ENCODE measurements around the gene GFOD2. TPM values are rescaled to one million over a fixed set of nuclear protein-coding genes. Genes with fewer than 3 reads are reported as not detected.
"Not testable (repeated sequence)": the region's sequence is repeated elsewhere in the genome, so short reads cannot be mapped to it uniquely, and the experiment has no call there.

Gene GFOD2, protein sequence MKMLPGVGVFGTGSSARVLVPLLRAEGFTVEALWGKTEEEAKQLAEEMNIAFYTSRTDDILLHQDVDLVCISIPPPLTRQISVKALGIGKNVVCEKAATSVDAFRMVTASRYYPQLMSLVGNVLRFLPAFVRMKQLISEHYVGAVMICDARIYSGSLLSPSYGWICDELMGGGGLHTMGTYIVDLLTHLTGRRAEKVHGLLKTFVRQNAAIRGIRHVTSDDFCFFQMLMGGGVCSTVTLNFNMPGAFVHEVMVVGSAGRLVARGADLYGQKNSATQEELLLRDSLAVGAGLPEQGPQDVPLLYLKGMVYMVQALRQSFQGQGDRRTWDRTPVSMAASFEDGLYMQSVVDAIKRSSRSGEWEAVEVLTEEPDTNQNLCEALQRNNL
- total RNA-seq: 10 to 100 TPM; 17.3 to 22.0 (median 20.2) TPM

DNA sequence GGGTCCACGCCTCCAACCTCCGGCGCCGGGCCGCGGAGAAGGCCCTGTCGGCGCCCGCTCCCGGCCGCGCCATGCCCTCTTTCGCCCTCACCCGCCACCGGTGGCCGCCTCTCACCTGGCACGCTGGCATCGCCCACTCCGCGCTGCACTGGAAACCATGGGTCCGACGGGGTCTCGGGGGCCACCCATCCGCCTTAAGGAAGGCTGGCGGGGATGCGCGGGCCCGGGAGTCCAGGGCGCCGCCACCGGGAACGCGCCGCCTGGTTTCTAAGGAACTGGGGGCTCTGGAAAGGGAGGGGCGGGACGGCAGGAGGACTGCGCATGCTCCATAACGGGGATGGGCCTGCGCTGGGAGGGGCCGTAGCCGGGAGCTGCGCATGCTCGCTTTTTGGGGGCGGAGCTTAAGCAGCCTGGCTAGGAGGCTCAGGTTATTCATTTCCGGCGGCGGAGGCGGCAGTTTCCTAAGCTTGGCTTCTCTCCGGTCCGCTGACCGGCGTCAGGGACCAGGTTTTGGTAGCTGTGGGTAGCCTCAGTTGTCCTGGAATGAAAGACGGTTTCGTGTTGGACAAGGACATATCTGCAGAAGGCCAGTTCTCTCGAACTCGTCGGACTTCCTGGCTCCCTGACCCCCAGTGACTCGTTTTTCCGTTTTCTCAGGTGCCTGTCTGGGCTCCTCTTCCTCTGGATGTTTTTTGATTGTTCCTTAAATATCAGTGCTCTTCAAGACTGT lies at the start of gene GFOD2:
Gene GFOD2, minus strand, starts transcription at position 269 of the 730 bp plus-strand sequence. CDS start 33,601 bp downstream, outside the sequence.
- DNase-seq (peak; percentile 99), ATAC-seq (peak; percentile 92 to 93)
- H3K4me3 Mint-ChIP-seq: peak within 1 kb of the TSS; percentile 97
- H3K9me3 Mint-ChIP-seq: no peaks in the 10 kb centered on the region
- peaks cover 29% of the 10 kb centered on the region for H3K4me1 Mint-ChIP-seq (ENCODE audit: low read depth)
- peaks cover 2% of the 10 kb centered on the region for H3K36me3 Mint-ChIP-seq (ENCODE audit: insufficient read depth)
- no peaks in the 10 kb centered on the region for H3K27me3 Mint-ChIP-seq (ENCODE audit: low read depth)

- DNase-seq (no peak), ATAC-seq (no peak)
- H3K36me3 Mint-ChIP-seq (ENCODE audit: insufficient read depth): peaks cover 15% of the 10 kb centered on the region
- H3K4me3 Mint-ChIP-seq: no peak overlapping the region
- no peaks in the 10 kb centered on the region for H3K9me3 Mint-ChIP-seq
- peaks cover 9% of the 10 kb centered on the region for H3K4me1 Mint-ChIP-seq (ENCODE audit: low read depth)
- no peaks in the 10 kb centered on the region for H3K27me3 Mint-ChIP-seq (ENCODE audit: low read depth)
These were observed 48.8 kb upstream of the GFOD2 start for GRCh38 chr16:67767953-67768352.

DNA sequence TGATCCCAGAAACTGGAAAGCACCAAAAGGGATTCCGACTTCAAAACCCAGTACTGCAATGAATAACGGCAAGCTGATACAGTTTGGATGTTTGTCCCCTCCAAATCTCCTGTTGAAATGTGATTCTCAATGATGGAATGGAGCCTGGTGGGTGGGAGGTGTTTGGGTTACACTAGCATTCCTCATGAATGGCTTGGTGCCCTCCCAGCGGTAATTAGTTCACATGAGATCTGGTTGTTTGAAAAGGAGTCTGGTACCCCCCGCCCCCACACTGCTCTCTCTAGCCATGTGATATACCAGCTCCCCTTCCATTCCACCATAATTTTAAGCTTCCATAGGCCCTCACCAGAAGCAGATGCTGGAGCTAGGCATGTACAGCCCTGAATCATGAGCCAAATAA lies 47.2 kb upstream of the GFOD2 start:
- no peak overlapping the region for H3K4me3 Mint-ChIP-seq
- no peaks in the 10 kb centered on the region for H3K9me3 Mint-ChIP-seq
- H3K4me1 Mint-ChIP-seq (ENCODE audit: low read depth): peaks cover 9% of the 10 kb centered on the region
- no peak for ATAC-seq
- no peak for DNase-seq
- H3K36me3 Mint-ChIP-seq (ENCODE audit: insufficient read depth): peaks cover 19% of the 10 kb centered on the region
- H3K27me3 Mint-ChIP-seq (ENCODE audit: low read depth): no peaks in the 10 kb centered on the region

DNA sequence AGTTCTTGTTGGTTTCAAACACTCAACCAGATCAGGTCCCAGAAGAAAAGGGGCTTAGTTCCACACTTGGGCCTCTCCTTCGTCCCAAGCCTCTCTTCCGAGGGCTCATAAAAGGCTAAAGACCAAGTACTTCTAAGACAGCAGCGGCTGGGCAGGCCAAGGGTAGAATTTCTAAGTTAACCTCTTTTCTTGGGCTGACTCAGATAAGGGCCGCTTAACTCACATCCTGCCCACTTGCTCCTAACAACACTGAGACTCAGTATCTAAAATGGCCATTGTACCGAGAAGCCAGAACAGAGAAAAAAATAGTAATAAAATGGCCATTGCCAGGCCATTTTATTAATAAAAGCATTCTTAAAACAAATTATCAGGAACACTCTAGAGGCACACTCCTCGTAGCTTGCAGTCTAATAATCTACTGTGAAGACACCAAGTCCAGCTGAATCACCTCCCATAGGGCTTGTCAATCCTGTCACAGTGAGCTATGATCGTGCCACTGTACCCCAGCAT lies 45.1 kb upstream of the GFOD2 start:
- Mint-ChIP-seq H3K4me3 (no peak overlapping the region), H3K4me1 (ENCODE audit: low read depth) (peaks cover 15% of the 10 kb centered on the region), H3K36me3 (ENCODE audit: insufficient read depth) (peaks cover 11% of the 10 kb centered on the region), H3K27me3 (ENCODE audit: low read depth) (no peaks in the 10 kb centered on the region), H3K9me3 (no peaks in the 10 kb centered on the region)
- DNase-seq: no peak
- no peak for ATAC-seq

- H3K36me3 Mint-ChIP-seq (ENCODE audit: insufficient read depth): peaks cover 13% of the 10 kb centered on the region
- H3K4me1 Mint-ChIP-seq (ENCODE audit: low read depth): peaks cover 15% of the 10 kb centered on the region
- no peaks in the 10 kb centered on the region for H3K9me3 Mint-ChIP-seq
- ATAC-seq: no peak
- no peak for DNase-seq
- no peaks in the 10 kb centered on the region for H3K27me3 Mint-ChIP-seq (ENCODE audit: low read depth)
- H3K4me3 Mint-ChIP-seq: no peak overlapping the region
These were observed 44.0 kb upstream of the GFOD2 start for GRCh38 chr16:67763066-67763465.

DNA sequence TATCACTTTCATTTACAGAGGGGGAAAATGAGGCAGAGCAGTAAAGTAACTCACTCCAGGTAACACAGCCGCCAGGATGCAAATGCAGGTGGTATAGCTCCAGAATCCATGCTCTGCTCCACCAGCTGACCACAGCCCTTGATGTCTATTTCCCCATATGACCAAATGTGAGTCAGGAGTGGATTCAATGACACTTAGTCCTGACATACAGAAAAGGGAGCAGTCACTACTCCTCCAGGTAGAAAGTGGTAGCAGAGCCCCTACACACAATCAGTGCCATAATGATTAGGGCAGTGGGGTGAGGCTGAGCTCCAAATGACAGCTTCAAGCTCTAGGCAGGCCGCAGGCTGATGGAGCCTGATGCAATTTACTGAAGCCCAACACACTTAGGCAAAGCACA lies 43.3 kb upstream of the GFOD2 start:
- Mint-ChIP-seq H3K4me3 (no peak overlapping the region), H3K27me3 (ENCODE audit: low read depth) (no peaks in the 10 kb centered on the region), H3K36me3 (ENCODE audit: insufficient read depth) (peaks cover 14% of the 10 kb centered on the region), H3K4me1 (ENCODE audit: low read depth) (peaks cover 15% of the 10 kb centered on the region), H3K9me3 (no peaks in the 10 kb centered on the region)
- no peak for ATAC-seq
- DNase-seq: no peak

- ATAC-seq: no peak
- DNase-seq: no peak
- Mint-ChIP-seq H3K36me3 (ENCODE audit: insufficient read depth) (peaks cover 16% of the 10 kb centered on the region), H3K27me3 (ENCODE audit: low read depth) (no peaks in the 10 kb centered on the region), H3K9me3 (no peaks in the 10 kb centered on the region), H3K4me3 (no peak overlapping the region), H3K4me1 (ENCODE audit: low read depth) (peaks cover 15% of the 10 kb centered on the region)
These were observed 42.8 kb upstream of the GFOD2 start for GRCh38 chr16:67761924-67762323.

DNA sequence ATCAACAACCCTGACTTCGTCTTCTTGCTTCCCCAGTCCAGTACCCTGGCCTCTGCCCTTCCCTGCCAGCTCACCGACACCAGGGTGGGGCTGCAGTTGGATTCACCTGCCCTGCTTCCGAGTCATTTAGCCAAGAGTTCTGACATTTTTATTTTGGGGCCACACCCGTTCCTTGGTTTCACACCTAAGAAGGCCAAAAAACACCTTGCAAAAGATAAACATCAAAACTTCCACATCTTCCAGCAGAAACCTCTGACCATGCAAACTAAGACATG lies 41.8 kb upstream of the GFOD2 start:
- no peak for ATAC-seq
- Mint-ChIP-seq H3K36me3 (ENCODE audit: insufficient read depth) (peaks cover 10% of the 10 kb centered on the region), H3K9me3 (no peaks in the 10 kb centered on the region), H3K4me3 (no peak overlapping the region), H3K27me3 (ENCODE audit: low read depth) (no peaks in the 10 kb centered on the region), H3K4me1 (ENCODE audit: low read depth) (peaks cover 15% of the 10 kb centered on the region)
- no peak for DNase-seq

- Mint-ChIP-seq H3K27me3 (ENCODE audit: low read depth) (no peaks in the 10 kb centered on the region), H3K4me3 (no peak overlapping the region), H3K4me1 (ENCODE audit: low read depth) (peaks cover 15% of the 10 kb centered on the region), H3K36me3 (ENCODE audit: insufficient read depth) (peaks cover 10% of the 10 kb centered on the region), H3K9me3 (no peaks in the 10 kb centered on the region)
- DNase-seq (no peak), ATAC-seq (no peak)
These were observed 41.3 kb upstream of the GFOD2 start for GRCh38 chr16:67760206-67760955.

- H3K36me3 Mint-ChIP-seq (ENCODE audit: insufficient read depth): peaks cover 10% of the 10 kb centered on the region
- H3K27me3 Mint-ChIP-seq (ENCODE audit: low read depth): no peaks in the 10 kb centered on the region
- no peak for ATAC-seq
- peaks cover 15% of the 10 kb centered on the region for H3K4me1 Mint-ChIP-seq (ENCODE audit: low read depth)
- no peak overlapping the region for H3K4me3 Mint-ChIP-seq
- DNase-seq: no peak
- H3K9me3 Mint-ChIP-seq: no peaks in the 10 kb centered on the region
These were observed 39.9 kb upstream of the GFOD2 start for GRCh38 chr16:67758966-67759365.

- peaks cover 12% of the 10 kb centered on the region for H3K36me3 Mint-ChIP-seq (ENCODE audit: insufficient read depth)
- H3K4me1 Mint-ChIP-seq (ENCODE audit: low read depth): peaks cover 14% of the 10 kb centered on the region
- no peaks in the 10 kb centered on the region for H3K9me3 Mint-ChIP-seq
- H3K4me3 Mint-ChIP-seq: no peak overlapping the region
- no peak for DNase-seq
- no peak for ATAC-seq
- no peaks in the 10 kb centered on the region for H3K27me3 Mint-ChIP-seq (ENCODE audit: low read depth)
These were observed 38.9 kb upstream of the GFOD2 start for GRCh38 chr16:67758006-67758405.

GRCh38 chr16:67752641-67753040 lies 33.5 kb upstream of the GFOD2 start:
- Mint-ChIP-seq H3K4me1 (ENCODE audit: low read depth) (no peaks in the 10 kb centered on the region), H3K27me3 (ENCODE audit: low read depth) (no peaks in the 10 kb centered on the region), H3K9me3 (no peaks in the 10 kb centered on the region), H3K4me3 (no peak overlapping the region), H3K36me3 (ENCODE audit: insufficient read depth) (peaks cover 8% of the 10 kb centered on the region)
- no peak for ATAC-seq
- no peak for DNase-seq

GRCh38 chr16:67751331-67751730 lies 32.2 kb upstream of the GFOD2 start:
- H3K27me3 Mint-ChIP-seq (ENCODE audit: low read depth); H3K4me1 Mint-ChIP-seq (ENCODE audit: low read depth); H3K4me3 Mint-ChIP-seq; H3K9me3 Mint-ChIP-seq; H3K36me3 Mint-ChIP-seq (ENCODE audit: insufficient read depth); DNase-seq; ATAC-seq: not testable (repeated sequence)

- DNase-seq (no peak), ATAC-seq (no peak)
- H3K4me1 Mint-ChIP-seq (ENCODE audit: low read depth): no peaks in the 10 kb centered on the region
- H3K27me3 Mint-ChIP-seq (ENCODE audit: low read depth): no peaks in the 10 kb centered on the region
- peaks cover 7% of the 10 kb centered on the region for H3K36me3 Mint-ChIP-seq (ENCODE audit: insufficient read depth)
- H3K4me3 Mint-ChIP-seq: no peak overlapping the region
- no peaks in the 10 kb centered on the region for H3K9me3 Mint-ChIP-seq
These were observed 31.4 kb upstream of the GFOD2 start for GRCh38 chr16:67750466-67750865.

Measured in activated T-cell treated with anti-CD3 and anti-CD28 coated beads, Interleukin-2, amount 50 U/mL, for 4 hours (primary cell).